ENCODE data around the gene SENP3. TPM values are rescaled to one million over a fixed set of nuclear protein-coding genes. Genes with fewer than 3 reads are reported as not detected.

Gene SENP3
- total and polyA plus RNA-seq, 2 experiments from 2014 or later, result 1.9 to 82.5 TPM

DNA sequence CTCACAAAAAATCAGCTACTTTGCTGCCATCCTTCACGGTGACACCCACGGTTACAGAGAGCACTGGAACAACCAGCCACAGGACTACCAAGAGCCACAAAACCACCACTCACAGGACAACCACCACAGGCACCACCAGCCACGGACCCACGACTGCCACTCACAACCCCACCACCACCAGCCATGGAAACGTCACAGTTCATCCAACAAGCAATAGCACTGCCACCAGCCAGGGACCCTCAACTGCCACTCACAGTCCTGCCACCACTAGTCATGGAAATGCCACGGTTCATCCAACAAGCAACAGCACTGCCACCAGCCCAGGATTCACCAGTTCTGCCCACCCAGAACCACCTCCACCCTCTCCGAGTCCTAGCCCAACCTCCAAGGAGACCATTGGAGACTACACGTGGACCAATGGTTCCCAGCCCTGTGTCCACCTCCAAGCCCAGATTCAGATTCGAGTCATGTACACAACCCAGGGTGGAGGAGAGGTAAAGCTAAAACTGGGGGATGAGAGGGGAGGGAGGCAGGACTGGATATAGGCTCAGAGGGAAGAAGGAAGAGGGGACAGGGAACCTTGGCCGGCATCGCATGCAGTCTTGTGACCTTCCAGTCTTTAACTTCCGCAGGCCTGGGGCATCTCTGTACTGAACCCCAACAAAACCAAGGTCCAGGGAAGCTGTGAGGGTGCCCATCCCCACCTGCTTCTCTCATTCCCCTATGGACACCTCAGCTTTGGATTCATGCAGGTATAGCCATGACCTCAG lies 18.3 kb downstream of the SENP3 start:
- Histone ChIP-seq H3K4me2 (ENCODE audit: unreplicated experiment) (peak overlapping the region; percentile 55), H3K4me3 (peak overlapping the region; percentile 48), H3K9ac (peak overlapping the region; percentile 80), H3K9me2 (ENCODE audit: insufficient read depth) (no peaks in the 10 kb centered on the region), H3K79me2 (ENCODE audit: insufficient read depth) (peaks cover 75% of the 10 kb centered on the region), H3K27me3 (replicated peaks; ENCODE audit: insufficient read depth) (no peaks in the 10 kb centered on the region), H3K27ac (peak overlapping the region; percentile 96), H3K4me1 (ENCODE audit: insufficient read depth) (peaks cover 52% of the 10 kb centered on the region), H4K20me1 (ENCODE audit: insufficient read depth) (peaks cover 21% of the 10 kb centered on the region), H3F3A (ENCODE audit: insufficient read depth) (peaks cover 51% of the 10 kb centered on the region), H3K9me3 (ENCODE audit: low read depth) (no peaks in the 10 kb centered on the region), H2AFZ (no peak overlapping the region), H3K36me3 (ENCODE audit: low read depth) (peaks cover 35% of the 10 kb centered on the region)
- 75 to 86% methylated on average over 11 to 12 of the region's 12 CpGs for WGBS, 2 experiments (ENCODE audit: low coverage in 1 of 2, low lambda C conversion rate in 2 of 2, missing lambda C conversion rate in 2 of 2)
- no peak for DNase-seq
- TF ChIP-seq EZH2phosphoT487 (IDR thresholded peaks at IDR 0.05; ENCODE audit: insufficient read depth, low read depth) (no peak), EZH2 (IDR thresholded peaks at IDR 0.05; ENCODE audit: insufficient read depth, poor library complexity, severe bottlenecking) (no peak)
- in situ Hi-C loops (cut with MboI), result no loop called here

DNA sequence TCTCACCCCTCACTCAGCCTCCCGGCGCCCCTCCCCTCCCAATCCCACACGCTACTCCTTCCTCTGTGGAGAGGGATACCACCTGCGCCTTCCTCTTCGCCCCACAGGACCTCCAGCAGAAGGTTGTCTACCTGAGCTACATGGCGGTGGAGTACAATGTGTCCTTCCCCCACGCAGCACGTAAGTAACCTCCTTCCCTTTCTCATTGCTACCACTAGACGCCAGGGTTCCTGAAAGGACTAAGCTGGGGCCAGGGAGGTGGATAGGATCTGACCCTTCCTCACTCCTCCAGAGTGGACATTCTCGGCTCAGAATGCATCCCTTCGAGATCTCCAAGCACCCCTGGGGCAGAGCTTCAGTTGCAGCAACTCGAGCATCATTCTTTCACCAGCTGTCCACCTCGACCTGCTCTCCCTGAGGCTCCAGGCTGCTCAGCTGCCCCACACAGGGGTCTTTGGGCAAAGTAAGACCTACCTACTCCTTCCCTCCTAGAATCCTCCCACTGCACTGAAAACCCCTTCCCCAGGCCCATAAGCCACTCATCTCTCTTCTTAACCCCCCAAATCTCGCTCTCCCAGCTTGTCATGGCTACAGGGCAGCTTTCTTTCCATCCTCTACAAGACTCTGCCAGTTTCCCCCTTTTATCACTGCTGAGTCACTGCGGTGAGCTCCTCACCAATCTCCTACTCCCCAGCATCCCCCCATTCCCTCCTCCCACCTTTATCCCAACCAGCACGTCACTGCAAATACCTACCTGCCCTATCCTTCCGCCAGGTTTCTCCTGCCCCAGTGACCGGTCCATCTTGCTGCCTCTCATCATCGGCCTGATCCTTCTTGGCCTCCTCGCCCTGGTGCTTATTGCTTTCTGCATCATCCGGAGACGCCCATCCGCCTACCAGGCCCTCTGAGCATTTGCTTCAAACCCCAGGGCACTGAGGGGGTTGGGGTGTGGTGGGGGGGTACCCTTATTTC lies 19.2 kb downstream of the SENP3 start:
- Histone ChIP-seq H3K27ac (peak overlapping the region; percentile 8; the same call in 1 of the 2 replicates), H3K9me3 (ENCODE audit: low read depth) (no peaks in the 10 kb centered on the region), H3K27me3 (replicated peaks; ENCODE audit: insufficient read depth) (no peaks in the 10 kb centered on the region), H3K9ac (no peak overlapping the region; the same call in 1 of the 2 replicates), H3F3A (ENCODE audit: insufficient read depth) (peaks cover 50% of the 10 kb centered on the region), H3K4me2 (ENCODE audit: unreplicated experiment) (no peak overlapping the region), H3K4me1 (ENCODE audit: insufficient read depth) (peaks cover 44% of the 10 kb centered on the region), H4K20me1 (ENCODE audit: insufficient read depth) (peaks cover 12% of the 10 kb centered on the region), H2AFZ (no peak overlapping the region), H3K79me2 (ENCODE audit: insufficient read depth) (peaks cover 75% of the 10 kb centered on the region), H3K9me2 (ENCODE audit: insufficient read depth) (no peaks in the 10 kb centered on the region), H3K36me3 (ENCODE audit: low read depth) (peaks cover 26% of the 10 kb centered on the region), H3K4me3 (no peak overlapping the region)
- WGBS, 2 experiments (ENCODE audit: low coverage in 1 of 2, low lambda C conversion rate in 2 of 2, missing lambda C conversion rate in 2 of 2), result 80% methylated on average over 23 of the region's 23 CpGs
- DNase-seq, result no peak
- TF ChIP-seq EZH2phosphoT487 (IDR thresholded peaks at IDR 0.05; ENCODE audit: insufficient read depth, low read depth), result no peak
- no peak for TF ChIP-seq EZH2 (IDR thresholded peaks at IDR 0.05; ENCODE audit: insufficient read depth, poor library complexity, severe bottlenecking)
- in situ Hi-C loops (cut with MboI), result no loop called here

DNA sequence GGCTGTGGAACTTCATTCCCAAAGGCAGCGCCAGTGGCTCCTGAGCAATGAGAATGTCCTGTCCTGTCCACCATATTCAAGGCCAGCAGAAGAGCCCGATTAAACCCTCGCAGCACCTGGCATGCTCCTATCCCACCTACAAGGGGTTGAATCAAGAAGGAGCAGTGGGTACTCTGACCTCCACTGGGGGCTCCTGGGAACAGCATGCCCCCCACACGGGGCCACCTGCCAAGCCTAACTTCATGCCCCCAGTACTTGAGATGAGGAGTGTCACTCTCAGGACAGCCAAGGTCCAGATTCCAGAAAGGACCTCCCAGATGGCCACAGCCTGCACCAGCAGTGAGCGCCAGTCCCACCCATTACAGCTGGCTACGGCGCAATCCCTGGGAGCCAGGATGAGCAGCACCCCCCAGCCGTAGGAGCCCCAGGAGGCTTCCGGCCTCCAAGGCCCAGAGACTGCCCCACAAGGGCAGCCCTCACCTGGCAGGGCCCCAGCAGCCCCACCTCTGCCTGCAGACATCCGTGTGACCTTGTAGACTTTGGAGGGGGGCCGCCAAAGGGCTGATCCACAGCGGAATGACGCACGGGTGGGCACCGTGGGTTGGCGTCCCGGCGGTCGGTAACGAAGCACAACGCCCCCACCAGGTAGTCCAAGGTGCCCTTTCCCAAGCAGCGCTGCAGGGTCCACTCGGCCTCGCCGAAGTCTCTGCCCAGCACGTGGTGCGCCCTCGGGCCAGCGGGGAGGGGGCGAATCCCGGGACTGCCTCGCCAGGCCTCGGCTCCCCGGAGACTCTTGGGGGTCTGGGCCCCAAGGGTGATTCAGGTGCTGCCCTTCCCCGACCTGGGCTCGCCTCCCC lies 20.9 kb downstream of the SENP3 start:
- Histone ChIP-seq H2AFZ (peak overlapping the region; percentile 69; the same call in 1 of the 2 replicates), H3K36me3 (ENCODE audit: low read depth) (peaks cover 10% of the 10 kb centered on the region), H3K4me1 (ENCODE audit: insufficient read depth) (peaks cover 47% of the 10 kb centered on the region), H3K9ac (peak overlapping the region; percentile 88), H3K9me2 (ENCODE audit: insufficient read depth) (no peaks in the 10 kb centered on the region), H3K4me3 (peak overlapping the region; percentile 80), H3F3A (ENCODE audit: insufficient read depth) (peaks cover 48% of the 10 kb centered on the region), H3K4me2 (ENCODE audit: unreplicated experiment) (peak overlapping the region; percentile 86), H3K9me3 (ENCODE audit: low read depth) (no peaks in the 10 kb centered on the region), H3K27ac (peak overlapping the region; percentile 88), H3K79me2 (ENCODE audit: insufficient read depth) (peaks cover 59% of the 10 kb centered on the region), H4K20me1 (ENCODE audit: insufficient read depth) (peaks cover 1% of the 10 kb centered on the region; the same call in 1 of the 2 replicates), H3K27me3 (replicated peaks; ENCODE audit: insufficient read depth) (no peaks in the 10 kb centered on the region)
- in situ Hi-C loops (cut with MboI), result no loop called here
- no peak for TF ChIP-seq EZH2 (IDR thresholded peaks at IDR 0.05; ENCODE audit: insufficient read depth, poor library complexity, severe bottlenecking)
- TF ChIP-seq EZH2phosphoT487 (IDR thresholded peaks at IDR 0.05; ENCODE audit: insufficient read depth, low read depth), result no peak
- no peak for DNase-seq
- 91 to 94% methylated on average over 32 to 34 of the region's 36 CpGs for WGBS, 2 experiments (ENCODE audit: low coverage in 1 of 2, low lambda C conversion rate in 2 of 2, missing lambda C conversion rate in 2 of 2)
